ENCODE results near the gene FBLN2. TPM values are rescaled to one million over a fixed set of nuclear protein-coding genes. Genes with fewer than 3 reads are reported as not detected.

The FBLN2 gene
- polyA plus RNA-seq, 1 of the 3 experiments (the other 2 are of a cell fraction) = 5.2 TPM

- DNase-seq = no peak
- Histone ChIP-seq H3K4me3 (ENCODE audit: low read depth in 2 of 2, low read length in 1 of 2) (no peak overlapping the region), H3K36me3 (replicated peaks in 1 of 2; ENCODE audit: control insufficient read depth in 1 of 2, insufficient read depth in 2 of 2, low read length in 1 of 2) (no peaks in the 10 kb centered on the region), H3K27me3 (ENCODE audit: insufficient read depth) (no peaks in the 10 kb centered on the region), H3K4me2 (no peak overlapping the region), H3K4me1 (ENCODE audit: control insufficient read depth in 1 of 2, insufficient read depth in 2 of 2, low read depth in 1 of 2, low read length in 1 of 2) (no peaks in the 10 kb centered on the region; a peak in 1 of 4 replicates), H2AFZ (ENCODE audit: low read depth) (no peak overlapping the region), H4K20me1 (ENCODE audit: insufficient read depth) (no peaks in the 10 kb centered on the region), H3K9me3 (no peaks in the 10 kb centered on the region), H3K27ac (ENCODE audit: low read depth in 2 of 2, low read length in 1 of 2) (no peak overlapping the region), H3K79me2 (ENCODE audit: insufficient read depth) (no peaks in the 10 kb centered on the region), H3F3A (replicated peaks; ENCODE audit: insufficient read depth) (no peaks in the 10 kb centered on the region), H3K9me2 (no peaks in the 10 kb centered on the region), H3K9ac (no peak overlapping the region)
- POLR2A ChIA-PET = no interaction called here
- no peak for TF ChIP-seq MEF2A (IDR thresholded peaks at IDR 0.05; ENCODE audit: borderline replicate concordance, low read depth)
- no peak for TF ChIP-seq JUND (IDR thresholded peaks at IDR 0.05)
- no peak for TF ChIP-seq TAF1 (IDR thresholded peaks at IDR 0.05; ENCODE audit: borderline replicate concordance, low read depth, low read length)
- TF ChIP-seq USF1 (IDR thresholded peaks at IDR 0.05; ENCODE audit: borderline replicate concordance, low read depth) = no peak
- TF ChIP-seq RCOR1 (IDR thresholded peaks at IDR 0.05; ENCODE audit: low read length) = no peak
- TF ChIP-seq SMC3 (IDR thresholded peaks at IDR 0.05; ENCODE audit: low read depth, low read length) = no peak
- TF ChIP-seq REST (IDR thresholded peaks at IDR 0.05; ENCODE audit: low read depth, low read length) = no peak
- no peak for TF ChIP-seq NRF1 (IDR thresholded peaks at IDR 0.05; ENCODE audit: low read depth, low read length)
- CTCF ChIA-PET = interaction anchor here (0.5 to 2.2 kb wide), 6 partner anchors 9 to 93 kb away, joined by 3 to 9 read pairs (median 4); no protein-coding TSS in a partner anchor
- WGBS (ENCODE audit: low lambda C conversion rate) = 76% methylated on average over 4 of the region's 4 CpGs
Measured at GRCh38 chr3:13588993-13589392, 40.1 kb downstream of the FBLN2 start.

- no peak overlapping the region for H3K4me2 ChIP-seq
- no peak overlapping the region for H3K4me3 ChIP-seq (ENCODE audit: low read depth in 2 of 2, low read length in 1 of 2)
- H3K9me2 ChIP-seq = no peaks in the 10 kb centered on the region
- ChIA-PET CTCF (no interaction called here), POLR2A (no interaction called here)
- no peaks in the 10 kb centered on the region for H4K20me1 ChIP-seq (ENCODE audit: insufficient read depth)
- no peak overlapping the region for H3K27ac ChIP-seq (ENCODE audit: low read depth in 2 of 2, low read length in 1 of 2)
- no peaks in the 10 kb centered on the region for H3F3A ChIP-seq (replicated peaks; ENCODE audit: insufficient read depth)
- no peaks in the 10 kb centered on the region for H3K79me2 ChIP-seq (ENCODE audit: insufficient read depth)
- WGBS (ENCODE audit: low lambda C conversion rate) = 88% methylated on average over 3 of the region's 3 CpGs
- no peak for DNase-seq
- H3K9me3 ChIP-seq = no peaks in the 10 kb centered on the region
- no peaks in the 10 kb centered on the region for H3K36me3 ChIP-seq (replicated peaks in 1 of 2; ENCODE audit: control insufficient read depth in 1 of 2, insufficient read depth in 2 of 2, low read length in 1 of 2)
- H3K9ac ChIP-seq = no peak overlapping the region
- H3K4me1 ChIP-seq (ENCODE audit: control insufficient read depth in 1 of 2, insufficient read depth in 2 of 2, low read depth in 1 of 2, low read length in 1 of 2) = peaks cover 0 to 4% of the 10 kb centered on the region in 2 experiments; a peak in 1 of 4 replicates
- H2AFZ ChIP-seq (ENCODE audit: low read depth) = no peak overlapping the region
- no peaks in the 10 kb centered on the region for H3K27me3 ChIP-seq (ENCODE audit: insufficient read depth)
- TF ChIP-seq MAX (IDR thresholded peaks at IDR 0.05; ENCODE audit: low read depth) (no peak), IRF3 (IDR thresholded peaks at IDR 0.05; ENCODE audit: low read depth, low read length) (no peak), PBX3 (IDR thresholded peaks at IDR 0.05) (no peak), RCOR1 (IDR thresholded peaks at IDR 0.05; ENCODE audit: low read length) (no peak), POLR2AphosphoS5 (IDR thresholded peaks at IDR 0.05; ENCODE audit: low read depth, low read length) (no peak), FOSL2 (IDR thresholded peaks at IDR 0.05; ENCODE audit: borderline replicate concordance, low read depth) (no peak), REST (IDR thresholded peaks at IDR 0.05; ENCODE audit: low read depth, low read length) (no peak), MEF2A (IDR thresholded peaks at IDR 0.05; ENCODE audit: borderline replicate concordance, low read depth) (no peak), TEAD4 (IDR thresholded peaks at IDR 0.05; ENCODE audit: borderline replicate concordance, insufficient read depth) (no peak), TAF1 (IDR thresholded peaks at IDR 0.05; ENCODE audit: borderline replicate concordance, low read depth, low read length) (no peak)
Measured at GRCh38 chr3:13590841-13591520, 42.1 kb downstream of the FBLN2 start.

Data from SK-N-SH (cell line).